ENCODE data around the gene UBE2E3.
A peak's percentile ranks its signal among the peaks of the same experiment; 100 is the strongest.
"Not testable (repeated sequence)": the region's sequence is repeated elsewhere in the genome, so short reads cannot be mapped to it uniquely, and the experiment has no call there.

UBE2E3 gene

DNA sequence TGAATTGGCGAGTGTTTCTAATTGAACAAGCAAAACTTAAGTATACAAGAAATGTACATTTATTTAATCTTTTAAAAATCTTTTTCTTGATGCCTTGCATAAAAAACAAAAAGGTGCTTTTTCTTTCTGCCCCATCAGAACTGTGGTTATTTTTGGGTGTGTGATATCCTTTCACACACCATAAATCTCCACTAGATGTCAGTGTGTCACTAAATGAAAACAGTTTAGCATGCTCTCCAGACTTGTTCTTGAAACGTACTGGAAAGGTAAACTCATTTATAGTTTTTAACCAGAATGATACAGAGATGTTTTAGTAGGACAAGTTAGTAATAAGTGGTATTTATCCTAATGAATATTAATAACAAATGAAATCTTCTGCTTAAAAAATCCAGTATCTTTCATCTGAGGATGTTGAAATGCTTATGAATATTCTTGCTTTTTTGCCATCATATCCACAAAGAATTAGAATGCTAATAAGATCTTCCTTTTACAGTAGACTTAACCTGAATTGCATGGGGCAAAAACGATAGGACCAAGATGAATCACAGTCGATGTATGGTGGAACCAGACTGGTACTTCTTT lies 96.8 kb downstream of the UBE2E3 start:
- no peaks in the 10 kb centered on the region for H3K27me3 ChIP-seq

DNA sequence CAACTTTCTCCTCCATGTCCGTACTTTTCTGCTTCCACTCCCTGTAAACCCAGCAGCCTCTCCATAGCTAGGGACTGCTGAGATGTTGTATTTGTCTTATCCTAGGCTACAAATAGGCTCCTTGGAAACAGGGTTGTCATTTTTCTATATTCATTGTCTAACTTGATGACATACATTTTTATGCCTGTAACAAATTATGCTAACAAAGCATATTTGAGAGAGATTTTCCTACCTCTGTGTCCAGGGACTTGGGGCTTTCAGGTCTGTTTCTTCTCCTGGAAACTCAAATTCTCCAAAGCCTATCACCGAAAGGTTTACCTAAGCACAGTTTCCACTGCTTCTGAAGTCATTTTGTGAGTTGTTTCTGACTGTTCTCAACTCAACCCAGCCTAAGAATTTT lies 102.7 kb downstream of the UBE2E3 start:
- no peak overlapping the region for H3K4me3 ChIP-seq
- no peak for DNase-seq
- TF ChIP-seq, protein P1, sequence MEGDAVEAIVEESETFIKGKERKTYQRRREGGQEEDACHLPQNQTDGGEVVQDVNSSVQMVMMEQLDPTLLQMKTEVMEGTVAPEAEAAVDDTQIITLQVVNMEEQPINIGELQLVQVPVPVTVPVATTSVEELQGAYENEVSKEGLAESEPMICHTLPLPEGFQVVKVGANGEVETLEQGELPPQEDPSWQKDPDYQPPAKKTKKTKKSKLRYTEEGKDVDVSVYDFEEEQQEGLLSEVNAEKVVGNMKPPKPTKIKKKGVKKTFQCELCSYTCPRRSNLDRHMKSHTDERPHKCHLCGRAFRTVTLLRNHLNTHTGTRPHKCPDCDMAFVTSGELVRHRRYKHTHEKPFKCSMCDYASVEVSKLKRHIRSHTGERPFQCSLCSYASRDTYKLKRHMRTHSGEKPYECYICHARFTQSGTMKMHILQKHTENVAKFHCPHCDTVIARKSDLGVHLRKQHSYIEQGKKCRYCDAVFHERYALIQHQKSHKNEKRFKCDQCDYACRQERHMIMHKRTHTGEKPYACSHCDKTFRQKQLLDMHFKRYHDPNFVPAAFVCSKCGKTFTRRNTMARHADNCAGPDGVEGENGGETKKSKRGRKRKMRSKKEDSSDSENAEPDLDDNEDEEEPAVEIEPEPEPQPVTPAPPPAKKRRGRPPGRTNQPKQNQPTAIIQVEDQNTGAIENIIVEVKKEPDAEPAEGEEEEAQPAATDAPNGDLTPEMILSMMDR (IDR thresholded peaks at IDR 0.05) = no peak
- no peaks in the 10 kb centered on the region for H3K27me3 ChIP-seq
- no peak overlapping the region for H3K27ac ChIP-seq
- H3K4me1 ChIP-seq = no peaks in the 10 kb centered on the region
- intact Hi-C loops (cut with DNase I; ENCODE audit: low total_unique reads) = no loop called here
- no peaks in the 10 kb centered on the region for H3K36me3 ChIP-seq
- no peaks in the 10 kb centered on the region for H3K9me3 ChIP-seq

More for the DNA sequence above, 96.8 kb downstream of the UBE2E3 start:
- Histone ChIP-seq H3K36me3 (no peaks in the 10 kb centered on the region), H3K4me3 (no peak overlapping the region), H3K9me3 (no peaks in the 10 kb centered on the region), H3K4me1 (no peaks in the 10 kb centered on the region), H3K27ac (no peak overlapping the region)
- no peak for DNase-seq
- TF ChIP-seq, protein P1 (IDR thresholded peaks at IDR 0.05) = peak; percentile 41 to 42
- intact Hi-C loops (cut with DNase I; ENCODE audit: low total_unique reads) = no loop called here

DNA sequence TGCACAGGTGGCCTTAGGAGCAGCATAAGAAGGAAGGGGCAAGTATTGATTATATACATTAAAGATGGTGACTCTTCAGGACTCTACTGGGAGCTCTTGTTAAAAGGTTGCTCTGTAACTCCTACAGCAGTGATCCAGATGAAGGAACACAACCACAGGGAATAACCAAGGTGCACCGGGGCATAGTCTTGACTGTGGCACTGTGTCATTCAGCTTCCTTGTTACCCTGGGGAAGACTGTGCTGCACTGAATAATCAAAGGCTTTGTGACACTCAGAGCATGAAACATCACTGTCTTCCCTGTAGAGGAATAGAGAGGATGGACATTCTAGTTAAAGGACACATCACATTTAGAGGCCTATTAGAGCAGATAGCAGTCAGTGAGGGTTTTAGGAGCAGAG lies 105.3 kb downstream of the UBE2E3 start:
- no peak for DNase-seq
- H3K4me3 ChIP-seq = no peak overlapping the region
- intact Hi-C loops (cut with DNase I; ENCODE audit: low total_unique reads) = no loop called here
- TF ChIP-seq, protein P1 (IDR thresholded peaks at IDR 0.05) = no peak
- no peaks in the 10 kb centered on the region for H3K27me3 ChIP-seq
- peaks cover 0 to 6% (median 0%) of the 10 kb centered on the region in 3 donors for H3K9me3 ChIP-seq
- no peaks in the 10 kb centered on the region for H3K36me3 ChIP-seq
- no peak overlapping the region for H3K27ac ChIP-seq
- H3K4me1 ChIP-seq = no peaks in the 10 kb centered on the region

DNA sequence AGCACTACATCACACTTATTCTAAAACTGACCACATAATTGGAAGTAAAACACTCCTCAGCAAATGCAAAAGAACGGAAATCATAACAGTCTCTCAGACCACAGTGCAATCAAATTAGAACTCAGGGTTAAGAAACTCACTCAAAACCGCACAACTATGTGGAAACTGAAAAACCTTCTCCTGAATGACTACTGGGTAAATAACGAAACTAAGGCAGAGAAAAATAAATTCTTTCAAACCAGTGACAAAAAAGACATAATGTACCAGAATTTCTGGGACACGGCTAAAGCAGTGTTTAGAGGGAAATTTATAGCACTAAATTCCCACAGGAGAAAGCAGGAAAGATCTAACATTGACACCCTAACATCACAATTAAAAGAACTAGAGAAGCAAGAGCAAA lies 111.5 kb downstream of the UBE2E3 start:
- H3K27me3 ChIP-seq; H3K4me3 ChIP-seq; intact Hi-C loops (cut with DNase I; ENCODE audit: low total_unique reads); H3K27ac ChIP-seq; H3K4me1 ChIP-seq; DNase-seq; H3K36me3 ChIP-seq: not testable (repeated sequence)
- peaks cover 0 to 26% (median 13%) of the 10 kb centered on the region in 3 donors for H3K9me3 ChIP-seq

DNA sequence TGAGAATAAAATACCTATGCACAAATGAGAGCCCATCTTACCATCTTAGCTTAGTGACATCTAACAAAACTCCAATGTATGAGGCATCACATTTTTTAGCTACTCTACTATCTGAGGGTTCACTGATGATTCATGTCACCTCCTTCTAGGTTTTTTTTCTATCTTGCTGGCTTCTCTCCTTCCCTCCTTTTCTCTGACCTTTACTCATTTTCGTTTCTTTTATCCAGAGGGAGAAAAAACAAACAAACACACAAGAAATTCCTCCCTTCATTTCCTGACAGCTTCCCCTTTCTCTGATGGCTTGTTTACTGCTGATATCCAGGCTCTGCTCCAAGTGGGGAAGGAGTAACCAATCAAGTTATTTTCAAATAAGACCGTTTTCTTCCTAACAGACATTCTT lies 115.1 kb downstream of the UBE2E3 start:
- intact Hi-C loops (cut with DNase I; ENCODE audit: low total_unique reads) = no loop called here
- H3K4me3 ChIP-seq = no peak overlapping the region
- H3K36me3 ChIP-seq = no peaks in the 10 kb centered on the region
- no peaks in the 10 kb centered on the region for H3K4me1 ChIP-seq
- H3K27me3 ChIP-seq = no peaks in the 10 kb centered on the region
- H3K9me3 ChIP-seq = peaks cover 0 to 21% (median 13%) of the 10 kb centered on the region in 3 donors
- H3K27ac ChIP-seq = no peak overlapping the region
- TF ChIP-seq, protein P1 (IDR thresholded peaks at IDR 0.05) = no peak
- no peak for DNase-seq

DNA sequence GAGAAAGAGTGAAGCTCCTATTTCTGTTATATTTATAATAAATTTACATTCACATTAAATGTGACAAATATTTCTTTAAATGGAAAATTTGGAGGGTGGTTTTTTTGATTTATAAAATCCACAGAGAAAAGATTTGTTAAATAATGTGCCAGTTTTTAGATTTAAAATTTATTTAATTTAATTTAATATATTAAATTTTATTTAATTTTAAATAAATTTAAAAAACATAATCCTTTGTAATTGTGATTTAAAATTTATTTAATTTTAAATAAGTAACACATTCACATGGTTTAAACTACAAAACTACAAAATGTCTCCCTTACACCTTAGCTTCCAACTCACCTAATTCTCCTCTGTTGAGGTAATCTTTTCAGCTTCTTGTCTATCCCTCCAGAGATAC lies 123.3 kb downstream of the UBE2E3 start:
- Histone ChIP-seq H3K9me3 (no peaks in the 10 kb centered on the region), H3K36me3 (no peaks in the 10 kb centered on the region), H3K4me1 (no peaks in the 10 kb centered on the region), H3K4me3 (no peak overlapping the region), H3K27me3 (no peaks in the 10 kb centered on the region), H3K27ac (no peak overlapping the region)
- intact Hi-C loops (cut with DNase I; ENCODE audit: low total_unique reads) = no loop called here
- DNase-seq = no peak
- TF ChIP-seq, protein P1 (IDR thresholded peaks at IDR 0.05) = no peak

Data from tibial artery (tissue), 4 donors.